ENCODE data around the gene OGFOD3.

The OGFOD3 gene

DNA sequence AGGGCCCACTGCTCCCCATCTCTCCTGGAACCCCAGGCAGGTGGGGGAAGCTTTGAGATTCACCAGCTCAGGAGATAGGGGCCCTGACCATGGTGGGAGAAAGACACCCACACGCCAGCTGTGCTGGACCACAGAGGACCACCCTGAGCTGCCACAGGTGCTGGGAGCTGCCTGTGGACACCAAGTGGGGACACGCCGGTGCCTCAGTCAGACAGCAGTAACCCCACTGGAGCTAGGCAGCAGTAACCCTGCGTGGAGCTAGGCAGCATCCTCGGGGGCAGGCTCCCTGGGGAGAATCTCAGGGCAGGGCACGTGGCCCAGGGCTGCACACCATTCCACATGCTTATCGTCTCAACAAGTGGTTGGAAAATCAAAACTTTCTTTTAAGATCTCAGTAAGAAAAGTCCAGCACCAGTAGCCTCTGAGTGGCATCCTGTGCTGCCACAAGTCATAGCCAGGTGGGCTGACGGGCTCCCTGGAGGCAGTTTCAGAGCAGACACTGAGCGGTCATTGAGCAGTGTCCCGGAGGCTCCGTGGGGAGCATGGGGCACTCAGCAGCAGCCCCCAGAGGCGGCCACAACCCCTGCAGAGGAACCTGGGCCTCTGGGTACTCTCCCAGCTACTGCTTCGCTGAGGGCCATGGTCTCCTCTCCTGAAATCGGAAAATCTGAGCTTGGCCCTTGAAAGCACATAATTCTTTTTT lies 8.2 kb downstream of the OGFOD3 start:
- H3K9me3 ChIP-seq (replicated peaks in 1 of 11), result no peaks in the 10 kb centered on the region
- H3K27me3 ChIP-seq, result no peaks in the 10 kb centered on the region
- peaks cover 60 to 97% (median 90%) of the 10 kb centered on the region in 11 experiments for H4K20me1 ChIP-seq
- 0 out of 22 replicates have a peak overlapping the region, but pooled peaks of 1 of the 11 experiments have one; percentile 27 for H3K9ac ChIP-seq
- peaks cover 10 to 38% (median 18%) of the 10 kb centered on the region in 11 experiments; a peak in 15 of 22 replicates for H3K36me3 ChIP-seq
- H3K4me3 ChIP-seq, result no peak overlapping the region
- peak overlapping the region in 8 of 11 experiments; percentile 2 to 75 (median 54); a peak in 14 of 22 replicates for H3K4me2 ChIP-seq
- H3K4me1 ChIP-seq, result peaks cover 13 to 69% (median 52%) of the 10 kb centered on the region in 10 experiments
- no peak for TF ChIP-seq Cebpa-rat (IDR thresholded peaks at IDR 0.05)
- H3K27ac ChIP-seq, result no peak overlapping the region

DNA sequence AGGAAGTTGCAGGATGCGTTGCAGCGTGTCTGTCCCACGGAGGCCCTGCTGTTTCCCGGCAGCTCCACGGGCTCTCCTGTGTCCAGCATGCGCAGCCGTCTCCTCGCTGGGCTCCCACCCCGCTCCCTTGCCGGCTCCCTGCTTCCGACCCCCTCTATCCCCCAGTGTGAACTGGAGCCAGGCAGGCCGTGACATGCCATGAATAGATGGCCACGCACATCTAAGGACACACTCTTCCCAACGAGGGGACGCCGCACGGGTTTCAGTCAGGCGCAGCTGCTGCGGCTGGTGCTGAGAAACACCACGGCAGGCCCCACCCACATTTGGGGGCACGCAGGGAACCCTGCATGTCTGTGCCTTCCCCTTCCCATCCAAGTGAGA lies 9.5 kb downstream of the OGFOD3 start:
- Histone ChIP-seq H3K27me3 (no peaks in the 10 kb centered on the region), H3K9me3 (replicated peaks in 1 of 11) (no peaks in the 10 kb centered on the region), H3K4me1 (peaks cover 13 to 60% (median 42%) of the 10 kb centered on the region in 10 experiments), H3K9ac (no peak overlapping the region), H3K27ac (no peak overlapping the region), H3K4me2 (no peak overlapping the region; a peak in 1 of 22 replicates), H3K36me3 (peaks cover 17 to 48% (median 26%) of the 10 kb centered on the region in 11 experiments), H4K20me1 (peaks cover 48 to 90% (median 80%) of the 10 kb centered on the region in 11 experiments; a peak in 21 of 22 replicates), H3K4me3 (no peak overlapping the region)
- TF ChIP-seq Cebpa-rat (IDR thresholded peaks at IDR 0.05), result no peak

DNA sequence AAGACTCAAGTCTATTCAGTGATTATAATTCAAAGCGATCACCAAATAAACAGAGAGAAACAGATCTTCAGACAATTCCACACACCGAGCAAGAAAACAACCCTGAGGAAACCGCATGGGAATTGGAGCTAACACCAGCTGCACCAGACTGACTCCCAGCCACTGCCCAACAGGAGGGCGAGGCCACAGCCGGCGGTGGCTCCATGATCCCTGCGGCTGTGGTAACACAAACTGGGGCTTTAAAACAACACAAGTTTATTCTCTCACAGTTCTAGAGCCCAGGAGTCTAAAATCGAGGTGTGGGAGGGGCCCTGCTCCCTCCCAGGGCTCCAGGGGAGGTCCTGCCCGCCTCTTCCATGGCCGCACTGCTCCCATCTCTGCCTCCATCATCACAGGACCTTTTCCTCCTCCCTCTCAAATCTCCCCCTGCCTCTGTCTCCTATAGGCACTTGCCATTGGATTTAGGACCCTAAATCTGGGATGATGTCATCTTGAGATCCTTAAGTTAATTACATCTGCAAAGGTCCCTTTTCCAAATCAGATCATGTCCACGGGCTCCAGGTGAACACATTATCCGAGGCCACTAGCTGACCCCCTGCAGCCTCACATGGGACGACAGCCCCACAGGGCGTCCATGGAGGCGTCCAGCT lies 10.0 kb downstream of the OGFOD3 start:
- TF ChIP-seq Cebpa-rat (IDR thresholded peaks at IDR 0.05), result no peak

DNA sequence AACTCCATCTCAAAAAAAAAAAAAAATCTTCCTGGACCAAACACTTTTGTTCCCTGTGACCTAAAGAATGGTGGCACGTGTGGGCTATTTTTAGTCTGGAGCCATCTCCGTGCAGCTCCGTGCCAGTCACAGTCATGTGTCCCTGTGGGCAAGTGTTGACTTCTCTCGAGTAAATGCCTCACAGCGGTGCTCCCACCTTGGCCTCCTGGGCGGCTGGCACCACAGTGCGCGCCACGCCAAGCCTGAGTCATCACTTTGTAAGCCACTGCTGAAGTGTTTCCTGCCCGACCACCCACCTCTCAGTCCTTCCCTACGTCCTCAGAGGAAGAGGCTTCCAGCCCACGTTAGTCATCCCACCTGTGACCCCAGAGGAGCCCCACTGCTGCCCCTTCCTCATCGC lies 11.1 kb downstream of the OGFOD3 start:
- no peak for TF ChIP-seq Cebpa-rat (IDR thresholded peaks at IDR 0.05)
- Histone ChIP-seq H4K20me1 (peaks cover 32 to 87% (median 66%) of the 10 kb centered on the region in 11 experiments; a peak in 21 of 22 replicates), H3K4me2 (peak overlapping the region; percentile 19 to 71 (median 40); a peak in 16 of 22 replicates), H3K27me3 (no peaks in the 10 kb centered on the region), H3K4me3 (no peak overlapping the region), H3K4me1 (peaks cover 13 to 48% (median 35%) of the 10 kb centered on the region in 10 experiments), H3K27ac (no peak overlapping the region), H3K9ac (no peak overlapping the region), H3K36me3 (peaks cover 29 to 57% (median 40%) of the 10 kb centered on the region in 11 experiments), H3K9me3 (replicated peaks in 1 of 11) (no peaks in the 10 kb centered on the region)

More for the DNA sequence above, 10.0 kb downstream of the OGFOD3 start:
- Histone ChIP-seq H3K4me3 (no peak overlapping the region), H3K9ac (no peak overlapping the region), H3K27me3 (no peaks in the 10 kb centered on the region), H3K4me2 (peak overlapping the region in 3 of 11 experiments; percentile 24 to 66 (median 32); a peak in 5 of 22 replicates), H3K27ac (no peak overlapping the region), H3K9me3 (replicated peaks in 1 of 11) (no peaks in the 10 kb centered on the region), H4K20me1 (peaks cover 43 to 90% (median 78%) of the 10 kb centered on the region in 11 experiments; a peak in 21 of 22 replicates), H3K4me1 (peaks cover 13 to 60% (median 42%) of the 10 kb centered on the region in 10 experiments), H3K36me3 (peaks cover 20 to 49% (median 29%) of the 10 kb centered on the region in 11 experiments)

DNA sequence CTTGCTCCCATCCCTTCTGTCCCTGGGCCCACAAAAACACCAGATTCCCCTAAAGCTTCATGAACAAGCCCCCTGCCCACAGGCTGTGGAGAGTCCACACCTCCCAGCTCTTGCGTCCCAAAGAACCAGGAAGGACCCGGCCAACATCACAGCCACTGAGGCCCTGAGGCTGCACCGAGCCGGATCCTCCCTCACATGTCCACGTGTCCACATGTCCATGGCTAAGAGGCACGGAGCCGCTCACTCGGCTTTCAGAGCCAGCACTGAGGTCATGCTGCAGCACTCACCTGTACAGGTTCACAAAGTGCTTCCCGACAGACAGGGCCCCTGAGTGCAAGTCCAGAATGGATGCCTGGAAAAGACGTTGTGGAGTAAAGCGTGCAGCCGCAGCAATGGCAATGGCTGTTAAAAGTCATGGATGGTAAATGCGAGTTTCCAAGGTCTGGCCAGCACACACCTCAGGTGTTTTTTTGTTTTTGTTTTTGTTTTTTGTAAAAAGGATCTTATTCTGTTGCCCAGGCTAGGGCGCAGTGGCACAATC lies 12.2 kb downstream of the OGFOD3 start:
- H3K27me3 ChIP-seq, result no peaks in the 10 kb centered on the region

DNA sequence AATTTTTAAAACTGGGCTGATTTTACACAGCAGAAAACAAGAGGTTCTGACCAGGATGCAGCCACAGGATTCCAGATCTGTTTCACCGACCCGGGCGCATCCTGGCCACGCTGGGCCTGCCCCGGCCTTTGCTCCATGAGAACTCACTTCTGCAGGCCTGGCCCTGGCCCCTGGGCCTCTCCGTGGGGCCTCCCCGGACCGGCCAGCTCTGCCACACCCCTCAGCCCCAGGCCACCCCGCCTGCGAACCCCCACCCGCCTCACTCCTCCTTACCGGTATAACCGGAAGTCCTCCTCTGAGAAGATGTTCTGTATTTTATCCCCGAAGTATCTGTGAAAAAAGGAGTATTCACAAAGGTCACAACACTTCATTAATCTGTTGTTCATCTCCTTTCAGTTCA lies 13.3 kb downstream of the OGFOD3 start:
- Histone ChIP-seq H3K9me3 (replicated peaks in 1 of 11) (no peaks in the 10 kb centered on the region), H3K4me2 (no peak overlapping the region), H3K27ac (no peak overlapping the region), H3K27me3 (peaks cover 0 to 4% (median 2%) of the 10 kb centered on the region in 11 experiments; a peak in 14 of 22 replicates), H3K36me3 (peaks cover 29 to 65% (median 46%) of the 10 kb centered on the region in 11 experiments), H4K20me1 (peaks cover 19 to 81% (median 52%) of the 10 kb centered on the region in 11 experiments; a peak in 21 of 22 replicates), H3K4me1 (peaks cover 29 to 50% (median 40%) of the 10 kb centered on the region in 10 experiments), H3K4me3 (no peak overlapping the region), H3K9ac (no peak overlapping the region)
- no peak for TF ChIP-seq Cebpa-rat (IDR thresholded peaks at IDR 0.05)

More for the DNA sequence above, 12.2 kb downstream of the OGFOD3 start:
- Histone ChIP-seq H3K4me1 (peaks cover 22 to 47% (median 38%) of the 10 kb centered on the region in 10 experiments), H3K36me3 (peaks cover 29 to 65% (median 46%) of the 10 kb centered on the region in 11 experiments), H3K27ac (no peak overlapping the region), H3K9me3 (replicated peaks in 1 of 11) (no peaks in the 10 kb centered on the region), H4K20me1 (peaks cover 26 to 82% (median 56%) of the 10 kb centered on the region in 11 experiments; a peak in 21 of 22 replicates), H3K9ac (no peak overlapping the region), H3K4me2 (no peak overlapping the region), H3K4me3 (no peak overlapping the region)
- no peak for TF ChIP-seq Cebpa-rat (IDR thresholded peaks at IDR 0.05)

DNA sequence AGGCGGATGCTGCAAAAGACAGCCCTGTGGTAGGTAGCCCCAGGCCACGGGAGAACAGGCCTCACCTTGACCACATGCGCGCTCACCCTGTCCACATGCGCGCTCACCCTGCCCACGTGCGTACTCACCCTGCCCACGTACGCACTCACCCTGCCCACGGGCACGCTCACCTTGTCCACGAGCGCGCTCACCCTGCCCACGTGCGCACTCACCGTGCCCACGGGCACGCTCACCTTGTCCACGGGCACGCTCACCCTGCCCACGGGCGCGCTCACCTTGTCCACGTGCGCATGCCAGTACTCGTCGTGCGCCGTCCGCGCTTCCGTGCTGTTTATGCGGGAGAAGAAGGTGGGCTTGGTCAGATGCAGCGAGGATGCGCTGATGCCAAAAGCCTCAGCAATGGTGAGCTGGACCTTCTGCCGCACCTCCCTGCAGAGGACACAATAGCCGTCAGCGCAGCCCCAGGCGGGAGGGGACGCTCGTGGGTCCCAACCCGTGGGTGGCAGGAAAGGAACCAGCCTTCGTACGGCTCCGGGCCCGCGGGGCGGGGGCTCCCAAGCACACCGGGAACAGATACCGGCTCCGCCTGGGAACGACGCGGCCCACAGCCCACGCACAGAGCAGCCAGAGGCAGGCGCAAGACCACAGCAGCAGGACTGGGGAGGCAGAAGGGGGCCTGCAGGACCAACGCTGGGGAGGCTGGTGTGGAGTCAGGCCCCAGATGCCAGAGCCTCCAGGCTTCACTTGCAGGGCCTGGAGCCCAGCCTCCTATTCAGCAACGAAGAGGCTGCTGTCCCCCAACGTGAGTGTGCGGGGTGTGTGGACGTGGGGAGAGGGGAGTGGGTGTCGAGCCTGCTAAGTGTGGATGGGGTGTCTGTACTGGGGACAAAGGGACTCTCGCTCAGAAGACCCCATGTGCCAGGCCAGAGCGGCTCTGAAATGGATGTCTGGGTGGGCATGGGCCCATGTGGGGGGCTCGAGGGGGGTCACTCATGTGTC lies 14.4 kb downstream of the OGFOD3 start:
- no peak overlapping the region for H3K27ac ChIP-seq
- H4K20me1 ChIP-seq, result peaks cover 24 to 81% (median 52%) of the 10 kb centered on the region in 11 experiments; a peak in 21 of 22 replicates
- TF ChIP-seq Cebpa-rat (IDR thresholded peaks at IDR 0.05), result no peak
- no peaks in the 10 kb centered on the region for H3K9me3 ChIP-seq (replicated peaks in 1 of 11)
- H3K27me3 ChIP-seq, result peaks cover 10 to 15% (median 12%) of the 10 kb centered on the region in 11 experiments; a peak in 21 of 22 replicates
- H3K4me2 ChIP-seq, result no peak overlapping the region
- no peak overlapping the region for H3K4me3 ChIP-seq
- H3K4me1 ChIP-seq, result peaks cover 34 to 58% (median 49%) of the 10 kb centered on the region in 10 experiments
- H3K9ac ChIP-seq, result no peak overlapping the region
- H3K36me3 ChIP-seq, result peaks cover 28 to 61% (median 43%) of the 10 kb centered on the region in 11 experiments

DNA sequence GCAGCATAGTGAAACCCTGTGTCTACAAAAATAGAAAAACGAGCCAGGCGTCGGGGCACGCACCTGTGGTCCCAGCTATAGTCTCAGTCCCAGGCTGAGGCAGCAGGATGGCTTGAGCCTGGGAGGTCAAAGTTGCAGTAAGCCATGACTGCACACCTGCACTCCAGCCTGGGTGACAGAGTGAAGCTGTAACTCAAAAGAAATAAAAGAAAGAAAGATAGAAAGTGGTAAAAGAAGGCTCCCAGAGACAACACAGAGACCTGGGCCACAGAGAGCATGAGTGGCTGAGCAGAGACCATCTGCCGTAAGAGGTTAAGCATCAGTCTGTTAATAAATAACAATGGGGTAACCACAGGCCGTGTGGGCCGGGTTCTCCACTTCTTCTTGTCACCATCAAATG lies 15.5 kb downstream of the OGFOD3 start:
- TF ChIP-seq Cebpa-rat (IDR thresholded peaks at IDR 0.05), result no peak
- Histone ChIP-seq H3K27me3 (peaks cover 10 to 20% (median 15%) of the 10 kb centered on the region in 11 experiments; a peak in 21 of 22 replicates), H3K4me2 (no peak overlapping the region), H3K4me3 (no peak overlapping the region), H3K9me3 (replicated peaks in 1 of 11) (no peaks in the 10 kb centered on the region), H3K27ac (no peak overlapping the region), H3K4me1 (peaks cover 30 to 47% (median 43%) of the 10 kb centered on the region in 10 experiments), H3K9ac (no peak overlapping the region), H3K36me3 (peaks cover 24 to 59% (median 38%) of the 10 kb centered on the region in 11 experiments), H4K20me1 (peaks cover 15 to 78% (median 46%) of the 10 kb centered on the region in 11 experiments; a peak in 19 of 22 replicates)
